K562 (cell line): ENCODE measurements around the gene PRRC2A. TPM values are rescaled to one million over a fixed set of nuclear protein-coding genes. Genes with fewer than 3 reads are reported as not detected.

Experiments
- ATF1 ChIP-seq, 2 experiments: fragments of 450-650 bp in 1 of 2; IDR thresholded peaks; 2 replicates each; pipeline ENCODE4 v1.6.1; 2016; ENCODE audit warnings: missing compliant biosample characterization in 1 of 2, missing genetic modification characterization in 1 of 2
- IFI16 ChIP-seq: fragments of 250-450 bp; sonication (Bioruptor Pico); IDR thresholded peaks from 2 replicates; pipeline ENCODE4 v2.1.2; 2022; ENCODE audit warnings: mild to moderate bottlenecking, inconsistent platforms
- JUND ChIP-seq, 2 experiments: IDR thresholded peaks; 2 replicates in 1 of 2; 3 replicates in 1 of 2; pipeline ENCODE4 v1.6.1; 2011; ENCODE audit warnings: borderline replicate concordance in 2 of 2, low read depth in 2 of 2, low read length in 2 of 2, improper control_type of control experiment in 1 of 2, missing biosample characterization in 1 of 2, missing genetic modification characterization in 1 of 2, missing genetic modification reagents in 1 of 2
- L3MBTL2 ChIP-seq: fragments of 450-650 bp; IDR thresholded peaks from 2 replicates; pipeline ENCODE4 v1.6.1; 2016; ENCODE audit warnings: mild to moderate bottlenecking, moderate library complexity
- MTF1 ChIP-seq: fragments of 250-450 bp; sonication (Bioruptor Pico); IDR thresholded peaks from 2 replicates; pipeline ENCODE4 v1.9.0; 2021; ENCODE audit warnings: moderate library complexity, mild to moderate bottlenecking, inconsistent platforms, borderline replicate concordance
- RBM22 ChIP-seq: fragments of 200-400 bp; formaldehyde crosslinking; IDR thresholded peaks from 2 replicates; pipeline ENCODE4 v1.6.1; 2018; ENCODE audit warnings: low read length, low read depth; ENCODE audit not compliant: poor library complexity, severe bottlenecking
- RNF219 ChIP-seq: fragments of 250-450 bp; sonication (Bioruptor Pico); IDR thresholded peaks from 2 replicates; pipeline ENCODE4 v1.5.0; 2022; ENCODE audit warnings: mild to moderate bottlenecking
- ZHX1 ChIP-seq: fragments of 150-350 bp; conservative IDR thresholded peaks from 2 replicates; pipeline ENCODE4 v1.6.1; 2014; ENCODE audit warnings: low read length
- ZMIZ1 ChIP-seq, 2 experiments: fragments of 150-350 bp in 1 of 2; IDR thresholded peaks; 2 replicates each; pipeline ENCODE4 v1.6.1; 2012 to 2016; ENCODE audit warnings: low read depth in 2 of 2, low read length in 2 of 2, mild to moderate bottlenecking in 1 of 2, moderate library complexity in 1 of 2
- polyA plus RNA-seq, 8 experiments: library from polyadenylated mRNA; depleted of rRNA in 4 of 8; stranded (reverse) in 5 of 8; unstranded in 3 of 8; fragments of >200 nt; fragmentation: Nextera tagmentation in 2 of 8; fragmentation: Illumina TruSeq in 1 of 8; extraction: Ambion mirVana in 2 of 8; extraction: Trizol in 1 of 8; gene quantifications; 2 replicates each; pipeline versions ENCODE4 v1.2.1 to v1.2.3, GENCODE V29; 2011 to 2014; ENCODE audit warnings: inconsistent platforms in 1 of 8, missing spikeins in 1 of 8
- total RNA-seq, 7 experiments: library from RNA; depleted of rRNA in 6 of 7; stranded (reverse); fragments of >200 nt in 6 of 7; fragmentation: Illumina TruSeq in 2 of 7; extraction: Trizol in 2 of 7; gene quantifications; 2 replicates each; pipeline versions ENCODE4 v1.2.1 to v1.2.3, GENCODE V29; 2011 to 2021; ENCODE audit warnings: low replicate concordance in 1 of 7

Gene PRRC2A
- total and polyA plus RNA-seq, 9 of the 15 experiments (the other 6 are each of a cell fraction or from before 2014, with no cell fraction given) = 1.0 to 332 (median 63.0) TPM

- no peak for TF ChIP-seq ZHX1
- no peak for TF ChIP-seq MTF1 (CRISPR knock-in tag)
- no peak for TF ChIP-seq RNF219 (CRISPR knock-in tag)
- TF ChIP-seq ATF1 (CRISPR knock-in tag; IDR thresholded peaks at IDR 0.05) = no peak
- TF ChIP-seq ATF1 (tag; IDR thresholded peaks at IDR 0.05) = peak; percentile 90
- no peak for TF ChIP-seq ZMIZ1 (IDR thresholded peaks at IDR 0.05; ENCODE audit: low read depth in 2 of 2, low read length in 2 of 2)
- TF ChIP-seq IFI16 (CRISPR knock-in tag) = no peak
- TF ChIP-seq L3MBTL2 = no peak
- TF ChIP-seq JUND (IDR thresholded peaks at IDR 0.05; ENCODE audit: borderline replicate concordance, low read depth, low read length) = peak; percentile 41; the same call in 1 of the 2 replicates
- no peak for TF ChIP-seq JUND (tag; IDR thresholded peaks at IDR 0.05; ENCODE audit: borderline replicate concordance, low read depth, low read length)
- TF ChIP-seq RBM22 = no peak
Measured at GRCh38 chr6:31657406-31658157, 37.1 kb downstream of the PRRC2A start (continued).
